PC-3 (cell line): Measurements from ENCODE around the gene UBASH3B. TPM values are rescaled to one million over a fixed set of nuclear protein-coding genes. Genes with fewer than 3 reads are reported as not detected.
"Not testable (repeated sequence)": the region's sequence is repeated elsewhere in the genome, so short reads cannot be mapped to it uniquely, and the experiment has no call there.

Experiments
- ATAC-seq: fragments of 200-7000 bp; cut with Tn5 transposase; 2 replicates; pipeline ENCODE4 v1.9.1; 2020; ENCODE audit warnings: mild to moderate bottlenecking, moderate library complexity
- BruUV-seq: library from RNA; stranded (reverse); fragments of 400-500 nt; replicated peaks from 2 replicates; lab custom pipeline; 2021; lab: Mats Ljungman, UMichigan
- CTCF ChIA-PET: fragments of 300-600 bp; sonication (Branson Sonifier 250); formaldehyde crosslinking; loops from one replicate; lab custom pipeline; 2022; ENCODE audit warnings: antibody characterized with exemption; lab: Charles Lee
- POLR2A ChIA-PET: fragments of 300-600 bp; sonication (Branson Sonifier 250); formaldehyde crosslinking; loops from one replicate; lab custom pipeline; 2022; ENCODE audit warnings: antibody characterized with exemption; ENCODE audit not compliant: unreplicated experiment; lab: Charles Lee
- DNase-seq: peaks from one replicate; pipeline ENCODE4 v3.0.0-alpha.2; 2015
- H2AFZ ChIP-seq: fragments of 300-600 bp; sonication (generic); 2 replicates; pipeline ENCODE4 v1.6.0; 2016; ENCODE audit warnings: antibody characterized with exemption, low read length
- H3F3A ChIP-seq: fragments of 300-600 bp; sonication (generic); one replicate; pipeline ENCODE4 v1.6.0; 2017; ENCODE audit warnings: antibody characterized with exemption, low read length, control low read depth, mild to moderate bottlenecking; ENCODE audit not compliant: unreplicated experiment
- H3K27ac ChIP-seq: fragments of 300-600 bp; sonication (generic); 2 replicates; pipeline ENCODE4 v1.5.1; 2016; ENCODE audit warnings: mild to moderate bottlenecking, low read length
- H3K27me3 ChIP-seq: fragments of 300-600 bp; sonication (generic); 2 replicates; pipeline ENCODE4 v1.6.1; 2016; ENCODE audit warnings: low read length, mixed read lengths
- H3K36me3 ChIP-seq: fragments of 300-600 bp; sonication (generic); 2 replicates; pipeline ENCODE4 v1.6.1; 2016; ENCODE audit warnings: low read depth, mixed run types, low read length, mixed read lengths
- H3K4me1 ChIP-seq: fragments of 300-600 bp; sonication (generic); 2 replicates; pipeline ENCODE4 v1.5.1; 2016; ENCODE audit warnings: low read length; ENCODE audit not compliant: insufficient read depth
- H3K4me2 ChIP-seq: fragments of 300-600 bp; sonication (generic); 2 replicates; pipeline ENCODE4 v1.6.0; 2016; ENCODE audit warnings: low read length
- H3K4me3 ChIP-seq: fragments of 300-600 bp; sonication (generic); 2 replicates; pipeline ENCODE4 v1.5.1; 2016; ENCODE audit warnings: mild to moderate bottlenecking, low read length, mixed read lengths
- H3K79me2 ChIP-seq: fragments of 300-600 bp; sonication (generic); 2 replicates; pipeline ENCODE4 v1.6.1; 2017; ENCODE audit warnings: low read length, mixed read lengths
- H3K9ac ChIP-seq: fragments of 300-600 bp; sonication (generic); 2 replicates; pipeline ENCODE4 v1.6.0; 2016; ENCODE audit warnings: mild to moderate bottlenecking, low read length
- H3K9me2 ChIP-seq: fragments of 300-600 bp; sonication (generic); replicated peaks from 2 replicates; pipeline ENCODE4 v1.6.1; 2016; ENCODE audit warnings: mixed run types, low read length, mixed read lengths
- H3K9me3 ChIP-seq: fragments of 300-600 bp; sonication (generic); 2 replicates; pipeline ENCODE4 v1.6.1; 2016; ENCODE audit warnings: low read length, mixed read lengths
- H4K20me1 ChIP-seq: fragments of 300-600 bp; sonication (generic); 2 replicates; pipeline ENCODE4 v1.6.1; 2016; ENCODE audit warnings: low read length, mixed read lengths
- EZH2 ChIP-seq: fragments of 300-600 bp; sonication (generic); IDR thresholded peaks from one replicate; pipeline ENCODE4 v1.6.1; 2017; ENCODE audit warnings: antibody characterized with exemption, mild to moderate bottlenecking, low read length; ENCODE audit not compliant: unreplicated experiment
- EZH2phosphoT487 ChIP-seq: fragments of 300-600 bp; sonication (generic); IDR thresholded peaks from 2 replicates; pipeline ENCODE4 v1.6.1; 2018; ENCODE audit warnings: mild to moderate bottlenecking, antibody characterized with exemption, low read length, borderline replicate concordance
- intact Hi-C: fragments of 100-400 bp; cut with micrococcal nuclease; formaldehyde crosslinking; loops from 2 replicates; pipeline ENCODE4 v1.9.0; 2023
- total RNA-seq: library from RNA; depleted of rRNA; stranded (reverse); fragments of >200 nt; gene quantifications from 2 replicates; pipeline ENCODE4 v1.2.3, GENCODE V29; 2014
- TF ChIP-seq, protein P1 (sequence below): fragments of 300-600 bp; sonication (generic); conservative IDR thresholded peaks from 2 replicates; pipeline ENCODE4 v1.5.1; 2017; ENCODE audit warnings: antibody characterized with exemption, low read depth, mild to moderate bottlenecking, low read length

UBASH3B gene
- total RNA-seq, 1 experiment from 2014 or later = 178 TPM

DNA sequence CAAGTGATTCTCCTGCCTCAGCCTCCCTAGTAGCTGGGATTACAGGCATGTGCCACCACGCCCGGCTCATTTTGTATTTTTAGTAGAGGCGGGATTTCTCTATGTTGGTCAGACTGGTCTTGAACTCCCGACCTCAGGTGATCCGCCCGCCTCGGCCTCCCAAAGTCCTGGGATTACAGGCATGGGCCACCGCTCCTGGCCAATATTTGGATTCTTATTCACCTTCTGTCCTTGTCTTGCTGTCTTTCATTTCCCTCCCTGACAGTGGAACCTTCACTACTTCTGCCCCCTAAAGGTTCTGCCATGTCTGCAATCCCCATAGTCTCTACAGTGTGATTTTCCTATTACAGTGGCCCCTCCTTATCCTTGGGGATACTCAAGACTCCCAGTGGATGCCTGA lies 75.2 kb downstream of the UBASH3B start:
- TF ChIP-seq, protein P1, sequence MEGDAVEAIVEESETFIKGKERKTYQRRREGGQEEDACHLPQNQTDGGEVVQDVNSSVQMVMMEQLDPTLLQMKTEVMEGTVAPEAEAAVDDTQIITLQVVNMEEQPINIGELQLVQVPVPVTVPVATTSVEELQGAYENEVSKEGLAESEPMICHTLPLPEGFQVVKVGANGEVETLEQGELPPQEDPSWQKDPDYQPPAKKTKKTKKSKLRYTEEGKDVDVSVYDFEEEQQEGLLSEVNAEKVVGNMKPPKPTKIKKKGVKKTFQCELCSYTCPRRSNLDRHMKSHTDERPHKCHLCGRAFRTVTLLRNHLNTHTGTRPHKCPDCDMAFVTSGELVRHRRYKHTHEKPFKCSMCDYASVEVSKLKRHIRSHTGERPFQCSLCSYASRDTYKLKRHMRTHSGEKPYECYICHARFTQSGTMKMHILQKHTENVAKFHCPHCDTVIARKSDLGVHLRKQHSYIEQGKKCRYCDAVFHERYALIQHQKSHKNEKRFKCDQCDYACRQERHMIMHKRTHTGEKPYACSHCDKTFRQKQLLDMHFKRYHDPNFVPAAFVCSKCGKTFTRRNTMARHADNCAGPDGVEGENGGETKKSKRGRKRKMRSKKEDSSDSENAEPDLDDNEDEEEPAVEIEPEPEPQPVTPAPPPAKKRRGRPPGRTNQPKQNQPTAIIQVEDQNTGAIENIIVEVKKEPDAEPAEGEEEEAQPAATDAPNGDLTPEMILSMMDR = 0 out of 2 replicates have a peak, but pooled peaks have one; percentile 16
- Histone ChIP-seq H3K4me1 (peaks cover 25% of the 10 kb centered on the region), H3K27ac (peak overlapping the region; percentile 85), H3K79me2 (peaks cover 11% of the 10 kb centered on the region)
- H3K9me3 ChIP-seq, POLR2A ChIA-PET, H3K9ac ChIP-seq, intact Hi-C loops, H3K27me3 ChIP-seq, H3K4me3 ChIP-seq, ATAC-seq, H3K36me3 ChIP-seq, H3K9me2 ChIP-seq, CTCF ChIA-PET, H3F3A ChIP-seq, H2AFZ ChIP-seq, BruUV-seq, H4K20me1 ChIP-seq, DNase-seq, H3K4me2 ChIP-seq: not testable (repeated sequence)

DNA sequence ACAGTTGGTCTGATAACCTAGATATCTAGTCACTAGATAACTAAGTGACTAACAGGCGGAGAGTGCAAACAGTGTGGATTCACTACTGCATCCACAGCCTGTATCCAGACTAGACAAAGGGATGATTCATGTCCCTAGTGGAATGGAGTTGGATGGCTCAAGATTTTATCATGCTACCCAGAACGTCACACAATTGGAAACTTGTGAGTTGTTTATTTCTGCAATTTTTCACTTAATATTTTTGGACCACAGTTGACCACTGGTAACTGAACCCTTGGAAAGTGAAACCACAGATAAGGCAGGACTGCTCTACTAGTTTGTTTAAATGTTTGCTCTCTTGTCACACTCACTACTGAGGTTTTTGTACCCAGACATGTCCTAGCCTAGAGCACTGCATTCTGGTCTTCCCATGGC lies 76.0 kb downstream of the UBASH3B start:
- Histone ChIP-seq H3K4me1 (peaks cover 25% of the 10 kb centered on the region), H3F3A (no peaks in the 10 kb centered on the region), H3K27me3 (no peaks in the 10 kb centered on the region), H3K27ac (peak overlapping the region; percentile 85), H3K9me3 (no peaks in the 10 kb centered on the region), H3K4me2 (peak overlapping the region; percentile 41), H3K4me3 (no peak overlapping the region), H3K79me2 (peaks cover 11% of the 10 kb centered on the region), H3K9ac (peak overlapping the region; percentile 26; the same call in 1 of the 2 replicates), H3K36me3 (no peaks in the 10 kb centered on the region), H3K9me2 (no peaks in the 10 kb centered on the region), H2AFZ (no peak overlapping the region), H4K20me1 (no peaks in the 10 kb centered on the region)
- BruUV-seq = no TSS peak
- no peak for TF ChIP-seq EZH2
- no peak for TF ChIP-seq EZH2phosphoT487
- TF ChIP-seq, protein P1 = no peak
- DNase-seq = peak; percentile 87
- intact Hi-C loops = no loop called here
- POLR2A ChIA-PET = no interaction called here
- peak; percentile 91 for ATAC-seq
- CTCF ChIA-PET = no interaction called here

DNA sequence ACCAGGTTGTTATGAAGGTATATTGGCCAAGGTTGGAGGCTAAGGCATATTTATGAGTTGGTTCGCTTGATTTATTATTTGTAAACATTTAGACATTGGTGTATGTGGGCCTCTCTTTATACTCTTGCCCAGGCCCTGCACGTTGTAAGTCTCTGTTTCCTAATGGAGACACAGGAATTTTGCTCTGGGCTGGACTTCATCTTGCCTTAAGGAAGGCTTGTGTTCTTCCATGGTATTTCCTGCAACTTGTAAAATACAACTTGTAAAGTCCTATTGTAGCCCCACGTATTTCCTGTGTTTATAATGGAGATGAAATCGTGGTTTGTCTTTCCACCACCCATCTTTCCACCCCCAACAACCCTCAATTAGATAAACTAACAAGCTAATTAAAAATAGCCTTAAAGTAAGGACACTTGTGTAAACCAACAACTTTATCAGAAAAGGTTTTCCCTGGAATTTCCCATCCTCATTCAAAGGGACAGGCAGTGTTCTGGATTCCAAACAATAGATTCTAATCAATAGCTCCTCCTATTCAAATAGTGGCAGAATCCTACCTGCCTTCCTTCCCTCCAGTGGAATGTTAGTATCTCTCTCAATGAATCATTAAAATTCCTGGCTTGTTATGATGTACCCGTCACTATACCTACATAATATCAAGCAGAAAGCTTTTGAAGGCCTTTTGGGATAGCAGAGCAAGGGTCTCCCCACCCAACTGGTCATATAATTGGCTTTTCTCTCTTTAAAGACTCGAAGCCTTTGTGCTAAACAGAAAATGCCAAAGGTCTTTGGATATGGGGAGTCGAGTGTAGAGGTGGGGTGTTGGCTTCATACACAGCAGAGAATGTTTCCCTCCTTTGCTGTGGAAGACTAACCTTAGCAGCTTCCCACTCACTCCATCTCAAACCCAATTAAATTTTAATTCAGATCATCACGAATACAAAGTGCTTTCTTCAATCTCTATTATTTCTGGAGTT lies 77.1 kb downstream of the UBASH3B start:
- intact Hi-C loops = no loop called here
- TF ChIP-seq, protein P1 = no peak
- no peak for TF ChIP-seq EZH2
- no peak for TF ChIP-seq EZH2phosphoT487
- H3K4me3 ChIP-seq = no peak overlapping the region
- POLR2A ChIA-PET = no interaction called here
- no peaks in the 10 kb centered on the region for H3F3A ChIP-seq
- DNase-seq (peak; percentile 63), ATAC-seq (no peak)
- H2AFZ ChIP-seq = no peak overlapping the region
- H4K20me1 ChIP-seq = no peaks in the 10 kb centered on the region
- H3K36me3 ChIP-seq = no peaks in the 10 kb centered on the region
- H3K9me2 ChIP-seq = no peaks in the 10 kb centered on the region
- no peak overlapping the region; the same call in 1 of the 2 replicates for H3K9ac ChIP-seq
- H3K27me3 ChIP-seq = no peaks in the 10 kb centered on the region
- peaks cover 11% of the 10 kb centered on the region for H3K79me2 ChIP-seq
- no peaks in the 10 kb centered on the region for H3K9me3 ChIP-seq
- H3K4me2 ChIP-seq = peak overlapping the region; percentile 41
- BruUV-seq = no TSS peak
- CTCF ChIA-PET = interaction anchor here (1.0 kb wide), 1 partner anchor 103 kb away, joined by 4 read pairs; no protein-coding TSS in a partner anchor
- H3K27ac ChIP-seq = peak overlapping the region; percentile 85
- peaks cover 35% of the 10 kb centered on the region for H3K4me1 ChIP-seq
